ENCODE measurements around the gene LNPK. TPM values are rescaled to one million over a fixed set of nuclear protein-coding genes. Genes with fewer than 3 reads are reported as not detected.
"Not testable (repeated sequence)": the region's sequence is repeated elsewhere in the genome, so short reads cannot be mapped to it uniquely, and the experiment has no call there.

LNPK gene
- polyA plus RNA-seq, 1 donor from 2014 or later, result 46.7 TPM

DNA sequence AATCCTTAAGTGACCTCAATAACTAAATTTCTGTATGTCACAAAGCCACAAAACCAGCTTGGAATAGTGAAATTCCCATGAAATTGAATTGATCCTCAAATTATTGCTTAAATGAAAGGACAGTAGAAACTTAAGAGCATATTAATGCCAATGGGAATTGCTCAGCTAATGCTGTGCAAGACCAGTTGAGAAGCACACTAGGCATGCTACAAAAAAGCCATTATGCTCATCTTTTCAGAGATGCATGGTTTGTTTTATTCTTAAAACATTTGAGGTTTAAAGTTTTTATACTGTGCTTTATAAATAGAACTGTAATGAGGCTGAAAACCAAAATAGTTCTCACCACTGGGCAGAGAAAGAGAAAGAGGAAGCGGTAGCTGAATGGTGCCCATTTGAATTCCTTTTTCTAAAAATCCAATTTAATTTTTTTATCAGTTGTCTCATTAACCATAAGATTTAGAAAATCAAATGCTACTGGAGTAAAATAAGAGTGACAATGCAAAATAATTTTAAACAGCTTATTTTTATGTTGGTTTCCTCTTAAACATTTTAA lies 98.6 kb downstream of the LNPK start:
- Histone ChIP-seq H3F3A (ENCODE audit: insufficient read depth, low read length, poor library complexity, severe bottlenecking) (no peaks in the 10 kb centered on the region), H3K4me2 (ENCODE audit: low read length) (no peak overlapping the region), H4K20me1 (ENCODE audit: insufficient read depth) (no peaks in the 10 kb centered on the region), H3K79me2 (replicated peaks; ENCODE audit: insufficient read depth, low read length) (no peaks in the 10 kb centered on the region), H3K9me3 (ENCODE audit: low read length) (no peaks in the 10 kb centered on the region), H3K27me3 (ENCODE audit: insufficient read depth, low read depth, low read length) (no peaks in the 10 kb centered on the region), H3K9ac (ENCODE audit: low read length) (no peak overlapping the region), H3K4me3 (ENCODE audit: low read length) (no peak overlapping the region), H3K36me3 (ENCODE audit: insufficient read depth, low read length) (no peaks in the 10 kb centered on the region), H2AFZ (ENCODE audit: low read depth, low read length) (no peak overlapping the region), H3K9me2 (ENCODE audit: insufficient read depth, low read length) (no peaks in the 10 kb centered on the region), H3K27ac (ENCODE audit: low read length) (no peak overlapping the region)
- TF ChIP-seq EP300 (conservative IDR thresholded peaks at IDR 0.05; ENCODE audit: poor library complexity, severe bottlenecking) (no peak), EZH2 (IDR thresholded peaks at IDR 0.05; ENCODE audit: borderline replicate concordance, insufficient read depth, low read length, poor library complexity, severe bottlenecking) (no peak), TAF1 (IDR thresholded peaks at IDR 0.05; ENCODE audit: low read depth) (no peak)

DNA sequence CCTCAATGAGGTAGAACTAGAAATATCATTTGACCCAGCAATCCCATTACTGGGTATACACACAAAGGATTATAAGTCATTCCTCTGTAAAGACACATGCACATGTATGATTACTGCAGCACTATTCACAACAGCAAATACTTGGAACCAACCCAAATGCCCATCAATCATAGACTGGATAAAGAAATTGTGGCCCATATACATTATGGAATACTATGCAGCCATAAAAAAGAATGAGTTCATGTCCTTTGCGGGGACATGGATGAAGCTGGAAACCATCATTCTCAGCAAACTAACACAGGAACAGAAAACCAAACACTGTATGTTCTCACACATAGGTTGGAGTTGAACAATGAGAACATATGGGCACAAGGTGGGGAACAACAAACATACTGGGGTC lies 106.1 kb downstream of the LNPK start:
- not testable (repeated sequence) for H3K4me3 ChIP-seq (ENCODE audit: low read length); H3K4me2 ChIP-seq (ENCODE audit: low read length); H3K27ac ChIP-seq (ENCODE audit: low read length); H3K27me3 ChIP-seq (ENCODE audit: insufficient read depth, low read depth, low read length); H2AFZ ChIP-seq (ENCODE audit: low read depth, low read length); H3K9ac ChIP-seq (ENCODE audit: low read length); H3K36me3 ChIP-seq (ENCODE audit: insufficient read depth, low read length); H4K20me1 ChIP-seq (ENCODE audit: insufficient read depth); H3F3A ChIP-seq (ENCODE audit: insufficient read depth, low read length, poor library complexity, severe bottlenecking); H3K9me2 ChIP-seq (ENCODE audit: insufficient read depth, low read length); H3K79me2 ChIP-seq (replicated peaks; ENCODE audit: insufficient read depth, low read length); H3K9me3 ChIP-seq (ENCODE audit: low read length)

- Histone ChIP-seq H3F3A (ENCODE audit: insufficient read depth, low read length, poor library complexity, severe bottlenecking) (no peaks in the 10 kb centered on the region), H3K27me3 (ENCODE audit: insufficient read depth, low read depth, low read length) (no peaks in the 10 kb centered on the region), H3K9ac (ENCODE audit: low read length) (no peak overlapping the region), H3K9me2 (ENCODE audit: insufficient read depth, low read length) (no peaks in the 10 kb centered on the region), H3K4me2 (ENCODE audit: low read length) (no peak overlapping the region), H3K79me2 (replicated peaks; ENCODE audit: insufficient read depth, low read length) (no peaks in the 10 kb centered on the region), H2AFZ (ENCODE audit: low read depth, low read length) (no peak overlapping the region), H3K27ac (ENCODE audit: low read length) (no peak overlapping the region), H3K9me3 (ENCODE audit: low read length) (no peaks in the 10 kb centered on the region), H3K4me3 (ENCODE audit: low read length) (no peak overlapping the region), H4K20me1 (ENCODE audit: insufficient read depth) (no peaks in the 10 kb centered on the region), H3K36me3 (ENCODE audit: insufficient read depth, low read length) (no peaks in the 10 kb centered on the region)
- no peak for TF ChIP-seq RAD21 (conservative IDR thresholded peaks at IDR 0.05)
- TF ChIP-seq POLR2AphosphoS5 (IDR thresholded peaks at IDR 0.05), result no peak
- TF ChIP-seq EP300 (conservative IDR thresholded peaks at IDR 0.05; ENCODE audit: poor library complexity, severe bottlenecking), result no peak
- TF ChIP-seq EZH2 (IDR thresholded peaks at IDR 0.05; ENCODE audit: borderline replicate concordance, insufficient read depth, low read length, poor library complexity, severe bottlenecking), result no peak
- TF ChIP-seq SMC3 (conservative IDR thresholded peaks at IDR 0.05; ENCODE audit: poor library complexity), result no peak
- no peak for TF ChIP-seq TAF1 (IDR thresholded peaks at IDR 0.05; ENCODE audit: low read depth)
- no peak for TF ChIP-seq REST (IDR thresholded peaks at IDR 0.05; ENCODE audit: borderline replicate concordance)
- TF ChIP-seq, protein P1, sequence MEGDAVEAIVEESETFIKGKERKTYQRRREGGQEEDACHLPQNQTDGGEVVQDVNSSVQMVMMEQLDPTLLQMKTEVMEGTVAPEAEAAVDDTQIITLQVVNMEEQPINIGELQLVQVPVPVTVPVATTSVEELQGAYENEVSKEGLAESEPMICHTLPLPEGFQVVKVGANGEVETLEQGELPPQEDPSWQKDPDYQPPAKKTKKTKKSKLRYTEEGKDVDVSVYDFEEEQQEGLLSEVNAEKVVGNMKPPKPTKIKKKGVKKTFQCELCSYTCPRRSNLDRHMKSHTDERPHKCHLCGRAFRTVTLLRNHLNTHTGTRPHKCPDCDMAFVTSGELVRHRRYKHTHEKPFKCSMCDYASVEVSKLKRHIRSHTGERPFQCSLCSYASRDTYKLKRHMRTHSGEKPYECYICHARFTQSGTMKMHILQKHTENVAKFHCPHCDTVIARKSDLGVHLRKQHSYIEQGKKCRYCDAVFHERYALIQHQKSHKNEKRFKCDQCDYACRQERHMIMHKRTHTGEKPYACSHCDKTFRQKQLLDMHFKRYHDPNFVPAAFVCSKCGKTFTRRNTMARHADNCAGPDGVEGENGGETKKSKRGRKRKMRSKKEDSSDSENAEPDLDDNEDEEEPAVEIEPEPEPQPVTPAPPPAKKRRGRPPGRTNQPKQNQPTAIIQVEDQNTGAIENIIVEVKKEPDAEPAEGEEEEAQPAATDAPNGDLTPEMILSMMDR (IDR thresholded peaks at IDR 0.05; ENCODE audit: poor library complexity, severe bottlenecking), result no peak
- no peak for TF ChIP-seq MXI1 (conservative IDR thresholded peaks at IDR 0.05; ENCODE audit: poor library complexity, severe bottlenecking)
Observed at GRCh38 chr2:175892046-175892445, 110.0 kb downstream of the LNPK start.
